Mammary epithelial cell (primary cell): Measurements from ENCODE around the gene TBXAS1.

Experiments used
- CTCF ChIP-seq, 2 donors: IDR thresholded peaks in 1 of 2; conservative IDR thresholded peaks in 1 of 2; 2 replicates each; pipeline ENCODE4 v1.5.1; 2011 to 2012; ENCODE audit warnings: inconsistent platforms in 2 of 2, low read length in 2 of 2, mild to moderate bottlenecking in 2 of 2, control low read depth in 1 of 2, low read depth in 1 of 2; ENCODE audit not compliant: insufficient read depth in 1 of 2; ENCODE audit errors: extremely low read depth in 1 of 2
- EZH2 ChIP-seq: IDR thresholded peaks from 2 replicates; pipeline ENCODE4 v1.6.1; 2012; ENCODE audit warnings: low read length, inconsistent platforms, borderline replicate concordance

- TF ChIP-seq CTCF (conservative IDR thresholded peaks at IDR 0.05 in 1 of 2, IDR thresholded peaks at IDR 0.05 in 1 of 2; ENCODE audit: extremely low read depth in 1 of 2, insufficient read depth in 1 of 2, low read depth in 1 of 2, low read length in 2 of 2) = no peak
- TF ChIP-seq EZH2 = no peak
These were observed 6.2 kb upstream of the TBXAS1 start for GRCh38 chr7:139822855-139823254.
